CD4-positive, alpha-beta T cell treated with Interleukin-2 at 100 ng/mL for 4 hours (primary cell): ENCODE results near the gene IL1RAPL1.
"Not testable (repeated sequence)": the region's sequence is repeated elsewhere in the genome, so short reads cannot be mapped to it uniquely, and the experiment has no call there.

Source experiments
- DNase-seq: peaks from one replicate; pipeline ENCODE4 v3.0.0-alpha.2; 2020; ENCODE audit warnings: low spot score

Gene IL1RAPL1

GRCh38 chrX:29275928-29276327 lies 688.7 kb downstream of the IL1RAPL1 start:
- DNase-seq: no peak

DNA sequence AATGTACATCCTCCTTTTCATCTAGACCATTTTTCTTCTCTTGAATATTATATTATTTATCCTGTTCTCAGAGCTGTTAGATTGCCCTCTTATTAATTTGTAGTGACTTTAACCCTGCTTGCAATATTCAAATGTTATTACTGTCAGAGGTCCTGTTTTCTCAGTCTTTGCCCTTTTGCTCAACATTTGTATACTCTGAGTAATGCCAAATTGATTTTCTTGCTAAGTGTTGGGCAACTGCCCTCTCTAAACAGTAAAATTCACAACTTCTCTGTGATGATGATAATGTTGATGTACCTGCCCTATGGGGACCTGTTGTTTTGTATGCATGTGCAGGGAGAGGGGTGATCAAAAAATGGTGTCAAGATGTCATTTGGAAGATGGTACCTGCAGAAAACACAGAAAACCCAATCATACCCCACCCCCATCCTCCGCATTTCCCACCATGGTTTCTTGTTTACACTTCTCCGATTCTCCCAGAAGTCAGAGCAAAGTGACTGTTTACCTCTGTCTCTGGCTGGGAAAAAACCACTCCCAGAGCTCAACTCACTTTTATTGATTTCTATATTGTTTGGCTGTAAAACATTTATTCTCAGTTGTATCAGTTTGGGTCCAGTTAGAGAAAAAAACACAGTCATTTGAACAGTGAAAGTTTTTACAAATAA lies 694.0 kb downstream of the IL1RAPL1 start:
- DNase-seq: no peak

- DNase-seq: no peak
Measured at GRCh38 chrX:29285664-29286063, 698.4 kb downstream of the IL1RAPL1 start.

DNA sequence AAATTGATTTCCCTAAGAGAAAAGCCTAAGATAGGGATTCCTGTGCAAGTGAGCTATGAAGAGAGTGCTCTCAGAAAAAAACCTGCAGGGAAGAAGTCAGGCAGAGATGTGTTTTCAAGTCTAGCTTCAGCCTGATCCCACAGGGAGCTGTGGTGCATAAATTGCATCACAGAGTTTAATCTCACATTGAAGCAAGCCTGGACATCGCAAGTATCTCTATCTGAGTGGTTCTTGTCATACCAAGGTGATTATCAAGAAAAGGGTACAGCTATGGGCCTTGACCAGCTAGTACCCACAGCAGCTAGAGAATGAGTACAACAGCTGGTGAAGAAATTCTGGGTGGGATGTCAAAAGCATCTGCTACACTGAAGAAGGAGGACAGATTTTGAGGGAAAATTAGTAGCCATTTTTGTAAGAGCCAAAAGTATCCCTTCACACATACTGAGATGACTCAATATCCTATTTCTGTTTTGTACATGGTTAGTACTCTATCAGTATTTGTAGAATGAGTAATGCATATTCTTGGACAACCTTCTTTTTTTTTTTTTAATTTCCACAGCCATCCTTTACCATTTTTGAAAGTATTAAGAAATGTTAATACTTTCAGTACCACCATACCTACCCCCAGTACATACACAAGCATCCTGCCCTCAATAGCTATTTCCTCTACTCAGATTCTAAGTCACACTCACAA lies 708.9 kb downstream of the IL1RAPL1 start:
- no peak for DNase-seq

GRCh38 chrX:29297171-29297800 lies 710.0 kb downstream of the IL1RAPL1 start:
- no peak for DNase-seq

- no peak for DNase-seq
Measured at GRCh38 chrX:29299684-29300083, 712.4 kb downstream of the IL1RAPL1 start.

GRCh38 chrX:29308726-29309125 lies 721.5 kb downstream of the IL1RAPL1 start:
- no peak for DNase-seq

DNA sequence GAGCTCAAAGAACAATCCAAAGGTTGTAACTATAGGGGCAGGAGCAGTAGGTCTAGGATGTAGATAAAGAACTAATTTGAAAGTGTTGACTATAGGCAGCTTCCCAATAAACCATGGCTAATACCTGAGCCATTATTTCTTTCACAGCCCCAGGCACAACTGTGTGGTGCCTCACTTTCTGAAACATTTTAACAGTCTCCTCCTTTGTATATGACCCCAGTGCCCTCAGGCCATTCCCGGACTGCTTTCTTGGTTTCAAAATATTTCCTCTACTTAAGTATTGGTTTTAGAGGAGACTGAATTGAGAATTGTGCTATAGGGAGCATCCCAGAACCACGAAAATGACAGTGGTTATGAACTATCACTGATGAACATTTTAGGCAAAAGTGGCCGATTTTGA lies 728.7 kb downstream of the IL1RAPL1 start:
- DNase-seq: no peak

GRCh38 chrX:29318012-29318411 lies 730.8 kb downstream of the IL1RAPL1 start:
- no peak for DNase-seq

DNA sequence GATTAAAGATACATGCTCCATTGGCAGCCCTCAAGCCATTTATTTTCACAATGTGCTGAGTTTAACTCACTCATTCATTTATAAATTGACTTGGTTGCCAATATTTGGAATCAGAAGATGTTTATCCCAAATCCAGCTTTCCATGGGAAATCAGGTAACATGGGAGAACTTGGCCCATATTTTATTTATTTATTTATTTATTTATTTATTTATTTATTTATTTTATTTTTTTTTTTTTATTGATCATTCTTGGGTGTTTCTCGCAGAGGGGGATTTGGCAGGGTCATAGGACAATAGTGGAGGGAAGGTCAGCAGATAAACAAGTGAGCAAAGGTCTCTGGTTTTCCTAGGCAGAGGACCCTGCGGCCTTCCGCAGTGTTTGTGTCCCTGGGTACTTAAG lies 745.2 kb downstream of the IL1RAPL1 start:
- DNase-seq: not testable (repeated sequence)

- DNase-seq: not testable (repeated sequence)
Measured at GRCh38 chrX:29333091-29333490, 745.8 kb downstream of the IL1RAPL1 start.

DNA sequence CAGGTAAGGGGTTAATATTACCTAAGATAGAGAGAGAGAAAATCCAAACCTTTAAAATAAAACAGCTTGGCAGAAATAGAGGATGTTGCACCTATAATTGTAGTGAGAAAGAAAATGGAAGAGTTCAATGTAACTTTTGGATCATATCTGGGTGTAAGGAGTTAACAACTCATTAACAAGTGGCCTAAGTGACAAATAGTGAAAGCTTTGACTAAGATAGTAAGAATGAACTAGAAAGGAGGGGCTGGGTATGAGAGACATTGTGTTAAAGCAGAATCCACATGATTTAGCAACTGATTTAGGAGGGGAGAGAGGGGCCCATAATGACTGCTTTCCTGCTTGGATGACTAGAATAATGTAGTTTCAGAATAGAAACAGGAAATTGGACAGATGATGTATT lies 761.0 kb downstream of the IL1RAPL1 start:
- no peak for DNase-seq

- no peak for DNase-seq
Measured at GRCh38 chrX:29359276-29359675, 772.0 kb downstream of the IL1RAPL1 start.

DNA sequence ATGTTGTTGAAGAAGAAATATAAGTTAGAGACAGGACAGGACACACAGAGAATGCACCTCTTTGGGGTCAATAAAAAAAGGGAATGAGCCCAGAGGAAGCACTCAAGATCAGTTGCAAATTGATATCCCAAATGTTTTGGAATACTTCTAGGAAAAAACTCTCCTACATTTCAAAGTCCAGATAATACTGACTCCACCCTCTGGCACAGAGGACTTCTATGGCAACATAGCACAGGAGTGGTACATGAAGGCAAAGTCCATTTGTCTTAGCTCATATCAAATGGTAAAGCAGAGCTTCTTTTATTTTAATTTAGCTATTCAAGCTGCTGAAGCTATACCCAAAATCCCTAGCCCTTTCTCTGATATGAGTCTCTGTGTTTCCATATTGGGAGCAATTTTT lies 787.5 kb downstream of the IL1RAPL1 start:
- DNase-seq: not testable (repeated sequence)

- no peak for DNase-seq
Measured at GRCh38 chrX:29376584-29376983, 789.3 kb downstream of the IL1RAPL1 start.

- no peak for DNase-seq
Measured at GRCh38 chrX:29382811-29383210, 795.6 kb downstream of the IL1RAPL1 start.

- no peak for DNase-seq
Measured at GRCh38 chrX:29388509-29388908, 801.3 kb downstream of the IL1RAPL1 start.

DNA sequence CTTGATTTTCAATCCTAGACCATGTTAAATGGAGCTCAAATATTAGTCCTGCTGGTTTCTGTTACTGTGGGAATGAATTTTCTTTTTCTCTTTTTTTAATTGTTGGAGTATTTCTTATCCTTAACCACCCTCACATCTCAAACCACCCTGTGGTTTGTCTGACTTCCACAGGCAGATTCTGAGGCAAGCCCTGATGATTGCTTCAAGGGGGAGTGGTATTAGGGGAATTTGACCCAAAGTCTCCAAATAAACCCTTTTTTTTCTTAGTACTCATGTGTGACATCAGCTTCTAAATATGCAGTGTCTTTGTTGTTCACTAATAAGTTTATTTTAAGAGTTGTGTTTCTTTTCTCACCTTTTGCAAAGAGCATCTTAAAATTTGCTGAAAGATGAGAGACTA lies 810.3 kb downstream of the IL1RAPL1 start:
- DNase-seq: no peak

GRCh38 chrX:29407357-29407756 lies 820.1 kb downstream of the IL1RAPL1 start:
- DNase-seq: no peak

GRCh38 chrX:29419774-29420553 lies 832.7 kb downstream of the IL1RAPL1 start:
- DNase-seq: no peak

- DNase-seq: no peak
Measured at GRCh38 chrX:29422034-29422433, 834.8 kb downstream of the IL1RAPL1 start.

DNA sequence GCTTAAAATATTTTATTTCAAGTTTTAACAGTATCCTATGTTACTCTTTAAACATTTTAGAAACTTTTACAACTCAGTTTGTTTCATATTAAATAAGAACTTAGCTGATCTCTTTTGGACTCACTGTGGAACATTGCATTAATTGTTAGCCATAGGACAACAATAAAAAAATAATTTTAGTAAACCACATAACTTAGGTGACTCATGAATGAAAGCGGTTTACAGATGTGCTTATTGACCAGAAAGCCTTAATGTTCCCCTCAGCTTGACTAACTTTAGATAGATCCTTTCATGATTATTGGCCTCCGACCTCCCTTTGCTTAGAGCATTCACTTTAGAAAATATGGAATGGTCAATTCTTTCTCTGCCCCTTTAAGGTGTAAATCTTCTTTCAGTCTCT lies 844.6 kb downstream of the IL1RAPL1 start:
- DNase-seq: no peak

DNA sequence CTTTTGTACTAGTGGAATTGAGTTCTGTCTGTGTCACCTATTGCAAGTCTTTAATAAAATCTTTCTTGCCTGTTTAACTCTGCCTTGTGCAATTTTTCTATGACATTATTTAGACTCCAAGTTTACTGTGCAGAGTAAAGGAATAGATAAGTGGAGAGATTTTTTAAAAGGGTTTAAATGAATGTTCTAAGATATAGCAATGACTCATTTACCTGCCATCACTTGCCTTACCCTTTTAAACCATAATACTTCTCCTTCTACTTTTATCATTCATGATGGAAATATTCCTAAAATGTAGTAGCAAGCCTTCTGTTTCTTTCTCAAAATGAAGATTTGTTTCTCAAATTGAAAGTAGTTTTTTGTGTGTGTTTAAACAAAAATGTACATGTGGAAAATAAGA lies 845.3 kb downstream of the IL1RAPL1 start:
- DNase-seq: no peak
